Neuronal stem cell (in vitro differentiated cells): ENCODE results near the gene PGAP6.
"Not testable (repeated sequence)": the region's sequence is repeated elsewhere in the genome, so short reads cannot be mapped to it uniquely, and the experiment has no call there.

ENCODE experiments used
- DNase-seq: peaks from one replicate; pipeline ENCODE4 v3.0.0-alpha.2; 2013; ENCODE audit warnings: low spot score
- H2AFZ ChIP-seq: one replicate; pipeline ENCODE4 v1.6.1; 2013; ENCODE audit warnings: mild to moderate bottlenecking, low read length, inconsistent platforms
- H2AK5ac ChIP-seq: 2 replicates; pipeline ENCODE4 v1.6.1; 2013; ENCODE audit warnings: low read depth, mild to moderate bottlenecking, inconsistent platforms, low read length, moderate library complexity, mixed read lengths
- H2BK120ac ChIP-seq: 2 replicates; pipeline ENCODE4 v1.6.1; 2013; ENCODE audit warnings: low read depth, mild to moderate bottlenecking, inconsistent platforms, low read length, moderate library complexity, mixed read lengths
- H2BK12ac ChIP-seq: one replicate; pipeline ENCODE4 v1.6.1; 2013; ENCODE audit warnings: low read length, inconsistent platforms
- H2BK15ac ChIP-seq: 2 replicates; pipeline ENCODE4 v1.6.1; 2013; ENCODE audit warnings: mild to moderate bottlenecking, low read length, inconsistent platforms, mixed read lengths
- H2BK5ac ChIP-seq: one replicate; pipeline ENCODE4 v1.6.1; 2013; ENCODE audit warnings: inconsistent platforms, mild to moderate bottlenecking, low read length, moderate library complexity
- H3K14ac ChIP-seq: one replicate; pipeline ENCODE4 v1.6.1; 2013; ENCODE audit warnings: low read length, inconsistent platforms
- H3K18ac ChIP-seq: 2 replicates; pipeline ENCODE4 v1.6.1; 2013; ENCODE audit warnings: low read length, inconsistent platforms
- H3K23ac ChIP-seq: 2 replicates; pipeline ENCODE4 v1.6.1; 2013; ENCODE audit warnings: low read depth, mild to moderate bottlenecking, mixed read lengths, low read length, inconsistent platforms; ENCODE audit not compliant: poor library complexity
- H3K27ac ChIP-seq: replicated peaks from 3 replicates; pipeline ENCODE4 v1.5.1; 2013; ENCODE audit warnings: low read length, inconsistent platforms
- H3K27me3 ChIP-seq, 3 experiments: 2 replicates each; pipeline ENCODE4 v1.6.1; 2013; ENCODE audit warnings: low read length in 3 of 3, mild to moderate bottlenecking in 2 of 3, inconsistent platforms in 1 of 3, low read depth in 1 of 3, mixed read lengths in 1 of 3, moderate library complexity in 1 of 3; ENCODE audit not compliant: control insufficient read depth in 3 of 3, insufficient read depth in 3 of 3
- H3K36me3 ChIP-seq, 2 donors: replicated peaks in 1 of 2; 2 replicates each; pipeline ENCODE4 v1.6.1; 2013; ENCODE audit warnings: low read length in 2 of 2; ENCODE audit not compliant: control insufficient read depth in 2 of 2, insufficient read depth in 2 of 2
- H3K4ac ChIP-seq: 2 replicates; pipeline ENCODE4 v1.6.1; 2013; ENCODE audit warnings: inconsistent platforms, mild to moderate bottlenecking, low read length, moderate library complexity
- H3K4me1 ChIP-seq, 2 donors: 1 replicate in 1 of 2; 2 replicates in 1 of 2; pipeline ENCODE4 v1.6.1; 2013; ENCODE audit warnings: low read length in 2 of 2, low read depth in 1 of 2; ENCODE audit not compliant: control insufficient read depth in 2 of 2, insufficient read depth in 1 of 2
- H3K4me2 ChIP-seq: one replicate; pipeline ENCODE4 v1.6.1; 2013; ENCODE audit warnings: mild to moderate bottlenecking, low read length, inconsistent platforms; ENCODE audit not compliant: insufficient read depth, poor library complexity, severe bottlenecking
- H3K4me3 ChIP-seq, 2 donors: 2 replicates each; pipeline ENCODE4 v1.5.1; 2013; ENCODE audit warnings: low read length in 2 of 2, mild to moderate bottlenecking in 2 of 2, inconsistent platforms in 1 of 2, moderate library complexity in 1 of 2
- H3K79me1 ChIP-seq: one replicate; pipeline ENCODE4 v1.6.1; 2013; ENCODE audit warnings: low read depth, mild to moderate bottlenecking, inconsistent platforms, low read length, moderate library complexity
- H3K9ac ChIP-seq: one replicate; pipeline ENCODE4 v1.6.1; 2013; ENCODE audit warnings: mild to moderate bottlenecking, low read depth, low read length, inconsistent platforms; ENCODE audit not compliant: poor library complexity
- H3K9me3 ChIP-seq, 2 donors: replicated peaks in 1 of 2; 2 replicates each; pipeline versions ENCODE3 to v1.6.1; 2013; ENCODE audit warnings: low read length in 2 of 2, mild to moderate bottlenecking in 2 of 2, inconsistent platforms in 1 of 2, low read depth in 1 of 2, mixed read lengths in 1 of 2, moderate library complexity in 1 of 2; ENCODE audit not compliant: control insufficient read depth in 2 of 2, insufficient read depth in 1 of 2
- H4K8ac ChIP-seq: one replicate; pipeline ENCODE4 v1.6.1; 2013; ENCODE audit warnings: low read depth, mild to moderate bottlenecking, inconsistent platforms, low read length, moderate library complexity
- H4K91ac ChIP-seq: one replicate; pipeline ENCODE4 v1.6.1; 2013; ENCODE audit warnings: low read length, low read depth, mild to moderate bottlenecking, inconsistent platforms; ENCODE audit not compliant: poor library complexity
- WGBS, 2 donors: extraction: QIAGEN DNeasy Blood & Tissue Kit; methylation state at CpG; one replicate each; pipeline ENCODE4 v1.1.7; 2013; ENCODE audit warnings: missing lambda C conversion rate in 2 of 2, mixed read lengths in 1 of 2; ENCODE audit not compliant: insufficient read length in 2 of 2, insufficient replicate concordance in 1 of 2; ENCODE audit errors: extremely low coverage in 2 of 2; 5-methylcytosine and 5-hydroxymethylcytosine counted together

PGAP6 gene

DNA sequence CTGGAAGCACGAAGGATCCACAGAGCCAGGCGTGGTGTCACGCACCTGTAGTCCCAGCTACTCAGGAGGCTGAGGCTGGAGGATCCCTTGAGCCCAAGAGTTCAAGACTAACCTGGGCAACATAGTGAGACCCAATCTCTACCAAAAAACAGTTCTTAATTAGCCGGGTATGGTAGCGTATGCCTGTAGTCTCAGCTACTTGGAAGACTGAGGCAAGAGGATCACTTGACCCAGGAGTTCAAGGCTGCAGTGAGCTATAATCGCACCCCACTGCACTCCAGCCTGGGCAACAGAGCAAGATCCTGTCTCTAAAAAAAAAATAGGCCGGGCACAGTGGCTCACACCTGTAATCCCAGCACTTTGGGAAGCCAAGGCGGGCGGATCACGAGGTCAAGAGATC lies 33.3 kb downstream of the PGAP6 start:
- H2AK5ac ChIP-seq, H2BK5ac ChIP-seq, H3K4me1 ChIP-seq, H3K27me3 ChIP-seq, H3K18ac ChIP-seq, H3K4me3 ChIP-seq, H2BK120ac ChIP-seq, H3K23ac ChIP-seq, H3K27ac ChIP-seq, H2BK12ac ChIP-seq, H3K9ac ChIP-seq, DNase-seq, H3K4ac ChIP-seq, H4K8ac ChIP-seq, H4K91ac ChIP-seq, H3K4me2 ChIP-seq, H2BK15ac ChIP-seq, H3K79me1 ChIP-seq, H3K14ac ChIP-seq, H2AFZ ChIP-seq: not testable (repeated sequence)
- Histone ChIP-seq H3K9me3 (peaks cover 3 to 15% of the 10 kb centered on the region in 2 donors), H3K36me3 (peaks cover 19 to 52% of the 10 kb centered on the region in 2 donors)
- WGBS, 2 donors = no CpG with 5 or more reads among the region's 10 CpGs

DNA sequence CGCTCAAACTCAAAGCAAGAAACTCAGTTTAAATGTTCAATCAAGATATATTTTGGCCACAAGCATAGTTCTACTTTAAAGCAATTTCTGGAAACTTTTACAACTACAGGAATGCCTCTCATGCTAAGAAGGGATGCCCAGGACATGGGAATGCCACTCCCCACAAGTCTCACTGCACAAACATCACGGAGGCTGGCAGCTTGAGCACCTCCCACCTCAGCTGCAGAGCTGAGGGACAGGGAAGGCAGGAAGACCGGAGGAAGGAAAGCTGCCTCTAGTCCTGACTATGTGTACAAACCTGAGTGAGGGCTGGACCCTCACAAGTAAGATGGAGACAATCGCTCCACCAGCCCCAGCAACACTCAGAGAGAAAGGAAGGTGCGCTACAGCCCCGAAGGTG lies 34.6 kb downstream of the PGAP6 start:
- no peak overlapping the region for H2BK12ac ChIP-seq
- H3K23ac ChIP-seq = no peak overlapping the region
- no peak for DNase-seq
- no peak overlapping the region for H3K27ac ChIP-seq
- H4K8ac ChIP-seq = no peak overlapping the region
- H3K9ac ChIP-seq = no peak overlapping the region
- H3K4me3 ChIP-seq = no peak overlapping the region
- no peak overlapping the region for H4K91ac ChIP-seq
- H3K9me3 ChIP-seq = peaks cover 3 to 17% of the 10 kb centered on the region in 2 donors
- H3K27me3 ChIP-seq = no peaks in the 10 kb centered on the region
- H2BK15ac ChIP-seq = no peak overlapping the region
- H3K18ac ChIP-seq = no peak overlapping the region
- H2BK5ac ChIP-seq = no peak overlapping the region
- peaks cover 12% of the 10 kb centered on the region for H3K79me1 ChIP-seq
- no CpG with 5 or more reads among the region's 6 CpGs for WGBS, 2 donors
- no peak overlapping the region for H2AK5ac ChIP-seq
- H3K14ac ChIP-seq = no peak overlapping the region
- H3K4me2 ChIP-seq = no peak overlapping the region
- H3K4ac ChIP-seq = no peak overlapping the region
- H3K4me1 ChIP-seq = no peaks in the 10 kb centered on the region
- H3K36me3 ChIP-seq = peaks cover 24 to 63% of the 10 kb centered on the region in 2 donors
- no peak overlapping the region for H2AFZ ChIP-seq
- H2BK120ac ChIP-seq = no peak overlapping the region

DNA sequence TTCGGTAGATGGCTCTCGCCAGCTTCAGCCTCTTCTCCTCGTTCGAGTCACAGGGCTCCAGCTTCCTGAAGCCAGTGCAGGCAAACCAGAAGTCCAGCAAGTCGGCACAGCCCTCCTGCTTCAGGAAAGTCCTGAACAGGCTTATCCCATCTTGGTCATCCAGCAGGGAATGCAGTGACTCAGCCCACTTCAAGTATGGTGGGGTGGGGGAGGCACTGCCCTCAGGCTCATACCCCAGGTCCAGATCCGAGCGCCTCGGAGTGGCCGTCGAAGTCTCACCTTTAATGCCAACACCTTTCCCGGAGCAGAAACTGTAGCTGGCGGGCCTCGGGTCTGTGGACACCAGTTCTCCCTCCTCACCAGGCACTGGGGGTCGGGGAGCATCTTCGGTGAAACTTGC lies 35.2 kb downstream of the PGAP6 start:
- Histone ChIP-seq H3K18ac (no peak overlapping the region), H3K36me3 (peaks cover 25 to 65% of the 10 kb centered on the region in 2 donors), H3K9ac (no peak overlapping the region), H3K14ac (no peak overlapping the region), H3K27me3 (no peaks in the 10 kb centered on the region), H2AK5ac (no peak overlapping the region), H3K4me1 (no peaks in the 10 kb centered on the region), H2AFZ (no peak overlapping the region), H4K8ac (no peak overlapping the region), H3K27ac (no peak overlapping the region), H2BK12ac (no peak overlapping the region), H3K79me1 (peaks cover 12% of the 10 kb centered on the region), H2BK15ac (no peak overlapping the region), H3K4me2 (no peak overlapping the region), H2BK5ac (no peak overlapping the region), H4K91ac (no peak overlapping the region), H2BK120ac (no peak overlapping the region), H3K9me3 (peaks cover 3 to 20% of the 10 kb centered on the region in 2 donors), H3K4me3 (no peak overlapping the region), H3K23ac (no peak overlapping the region), H3K4ac (no peak overlapping the region)
- no peak for DNase-seq
- no CpG with 5 or more reads among the region's 15 CpGs for WGBS, 2 donors

DNA sequence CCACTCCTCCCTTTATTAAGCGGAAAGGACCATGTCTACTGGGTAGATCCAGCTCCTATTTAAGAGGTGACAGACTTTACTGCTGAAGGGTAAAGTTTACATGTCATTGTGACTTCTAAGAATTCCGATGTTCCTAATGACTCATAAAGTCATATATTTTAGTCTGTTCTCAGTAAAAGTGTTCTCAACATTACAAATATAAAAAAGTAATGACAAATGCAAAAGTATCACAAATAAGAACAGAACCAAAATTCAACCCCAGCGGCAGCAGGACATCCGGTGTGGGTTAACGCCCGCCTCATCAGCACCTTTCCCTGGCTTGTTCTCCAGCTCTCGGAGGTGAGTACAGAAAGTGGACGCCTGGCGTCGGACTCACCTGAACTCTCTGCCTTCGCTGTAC lies 36.0 kb downstream of the PGAP6 start:
- peaks cover 4 to 21% of the 10 kb centered on the region in 2 donors for H3K9me3 ChIP-seq
- H4K8ac ChIP-seq = no peak overlapping the region
- WGBS, 2 donors = no CpG with 5 or more reads among the region's 11 CpGs
- no peak overlapping the region for H2BK12ac ChIP-seq
- no peak overlapping the region for H2BK120ac ChIP-seq
- H4K91ac ChIP-seq = no peak overlapping the region
- H3K79me1 ChIP-seq = peaks cover 15% of the 10 kb centered on the region
- DNase-seq = no peak
- H3K27me3 ChIP-seq = no peaks in the 10 kb centered on the region
- no peak overlapping the region for H3K23ac ChIP-seq
- no peak overlapping the region for H3K4me2 ChIP-seq
- no peak overlapping the region for H2AFZ ChIP-seq
- no peak overlapping the region for H3K14ac ChIP-seq
- no peak overlapping the region for H2BK15ac ChIP-seq
- peaks cover 25 to 64% of the 10 kb centered on the region in 2 donors for H3K36me3 ChIP-seq
- no peak overlapping the region for H2BK5ac ChIP-seq
- H3K4me3 ChIP-seq = no peak overlapping the region
- no peak overlapping the region for H3K9ac ChIP-seq
- H2AK5ac ChIP-seq = no peak overlapping the region
- no peaks in the 10 kb centered on the region for H3K4me1 ChIP-seq
- H3K18ac ChIP-seq = no peak overlapping the region
- H3K4ac ChIP-seq = no peak overlapping the region
- no peak overlapping the region for H3K27ac ChIP-seq
